ENCODE data around the gene ZBTB38. TPM values are rescaled to one million over a fixed set of nuclear protein-coding genes. Genes with fewer than 3 reads are reported as not detected.

ZBTB38 gene
- total RNA-seq, 1 experiment from 2014 or later: 75.7 TPM

GRCh38 chr3:141333836-141334626 lies 34.3 kb upstream of the ZBTB38 start:
- no peak overlapping the region for H3K4me3 ChIP-seq
- peaks cover 57% of the 10 kb centered on the region for H3K4me1 ChIP-seq (replicated peaks)
- no peaks in the 10 kb centered on the region for H3K9me3 ChIP-seq (replicated peaks)
- H3K27ac ChIP-seq: no peak overlapping the region
- no peaks in the 10 kb centered on the region for H3K36me3 ChIP-seq
- no peaks in the 10 kb centered on the region for H3K27me3 ChIP-seq (replicated peaks)
- no peak for DNase-seq (ENCODE audit: low read depth in 1 of 2, low spot score in 2 of 2)

GRCh38 chr3:141334627-141335250 lies 33.6 kb upstream of the ZBTB38 start:
- DNase-seq (ENCODE audit: low read depth in 1 of 2, low spot score in 2 of 2): no peak
- peaks cover 57% of the 10 kb centered on the region for H3K4me1 ChIP-seq (replicated peaks)
- H3K4me3 ChIP-seq: no peak overlapping the region
- H3K27me3 ChIP-seq (replicated peaks): no peaks in the 10 kb centered on the region
- H3K27ac ChIP-seq: no peak overlapping the region
- H3K36me3 ChIP-seq: no peaks in the 10 kb centered on the region
- H3K9me3 ChIP-seq (replicated peaks): no peaks in the 10 kb centered on the region

GRCh38 chr3:141335531-141336061 lies 32.7 kb upstream of the ZBTB38 start:
- Histone ChIP-seq H3K4me3 (no peak overlapping the region), H3K27ac (no peak overlapping the region), H3K4me1 (replicated peaks) (peaks cover 57% of the 10 kb centered on the region), H3K27me3 (replicated peaks) (no peaks in the 10 kb centered on the region), H3K9me3 (replicated peaks) (no peaks in the 10 kb centered on the region), H3K36me3 (no peaks in the 10 kb centered on the region)
- DNase-seq (ENCODE audit: low read depth in 1 of 2, low spot score in 2 of 2): peak in 1 of 2 experiments; percentile 41

GRCh38 chr3:141336672-141337522 lies 31.4 kb upstream of the ZBTB38 start:
- H3K36me3 ChIP-seq: no peaks in the 10 kb centered on the region
- peak; percentile 68 to 76 for DNase-seq (ENCODE audit: low read depth in 1 of 2, low spot score in 2 of 2)
- H3K9me3 ChIP-seq (replicated peaks): no peaks in the 10 kb centered on the region
- H3K4me3 ChIP-seq: no peak overlapping the region
- peak overlapping the region; percentile 49 for H3K27ac ChIP-seq
- no peaks in the 10 kb centered on the region for H3K27me3 ChIP-seq (replicated peaks)
- peaks cover 56% of the 10 kb centered on the region for H3K4me1 ChIP-seq (replicated peaks)

DNA sequence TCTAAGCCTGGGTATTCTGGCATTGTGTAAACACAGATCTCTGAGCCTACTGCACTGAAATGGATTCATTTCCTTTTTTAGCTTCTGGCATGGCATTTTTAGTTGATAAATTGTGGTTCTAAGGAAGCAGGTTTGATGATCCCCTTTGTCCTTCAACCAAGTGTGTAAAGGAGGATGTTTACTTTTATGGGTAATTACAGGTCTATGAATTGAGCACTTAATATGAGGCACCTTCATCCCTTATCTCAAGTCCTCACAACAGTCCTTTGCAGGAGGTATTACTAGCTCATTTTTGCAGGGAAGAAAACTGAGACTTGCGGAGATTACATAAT lies 30.8 kb upstream of the ZBTB38 start:
- Histone ChIP-seq H3K27me3 (replicated peaks) (no peaks in the 10 kb centered on the region), H3K36me3 (no peaks in the 10 kb centered on the region), H3K4me1 (replicated peaks) (peaks cover 50% of the 10 kb centered on the region), H3K9me3 (replicated peaks) (no peaks in the 10 kb centered on the region), H3K4me3 (no peak overlapping the region), H3K27ac (peak overlapping the region; percentile 3; the same call in 1 of the 2 replicates)
- no peak for DNase-seq (ENCODE audit: low read depth in 1 of 2, low spot score in 2 of 2)

DNA sequence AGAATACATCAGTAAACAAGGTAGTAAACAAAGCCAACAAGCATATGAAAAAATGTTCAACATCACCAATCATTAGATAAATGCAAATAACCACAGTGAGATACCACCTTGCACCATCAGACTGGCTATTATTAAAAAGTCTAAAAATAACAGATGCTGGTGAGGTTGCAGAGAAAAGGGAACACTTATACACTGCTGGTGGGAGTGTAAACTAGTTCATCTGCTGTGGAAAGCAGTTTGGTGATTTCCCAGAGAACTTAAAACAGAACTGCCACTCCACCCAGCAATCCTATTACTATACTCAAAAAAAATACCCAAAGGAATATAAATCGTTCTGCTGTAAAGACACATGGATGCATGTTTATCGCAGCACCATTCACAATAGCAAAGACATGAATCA lies 30.3 kb upstream of the ZBTB38 start:
- no peak for DNase-seq (ENCODE audit: low read depth in 1 of 2, low spot score in 2 of 2)
- H3K9me3 ChIP-seq (replicated peaks): no peaks in the 10 kb centered on the region
- no peaks in the 10 kb centered on the region for H3K36me3 ChIP-seq
- peaks cover 50% of the 10 kb centered on the region for H3K4me1 ChIP-seq (replicated peaks)
- H3K27me3 ChIP-seq (replicated peaks): no peaks in the 10 kb centered on the region
- H3K27ac ChIP-seq: no peak overlapping the region
- no peak overlapping the region for H3K4me3 ChIP-seq

DNA sequence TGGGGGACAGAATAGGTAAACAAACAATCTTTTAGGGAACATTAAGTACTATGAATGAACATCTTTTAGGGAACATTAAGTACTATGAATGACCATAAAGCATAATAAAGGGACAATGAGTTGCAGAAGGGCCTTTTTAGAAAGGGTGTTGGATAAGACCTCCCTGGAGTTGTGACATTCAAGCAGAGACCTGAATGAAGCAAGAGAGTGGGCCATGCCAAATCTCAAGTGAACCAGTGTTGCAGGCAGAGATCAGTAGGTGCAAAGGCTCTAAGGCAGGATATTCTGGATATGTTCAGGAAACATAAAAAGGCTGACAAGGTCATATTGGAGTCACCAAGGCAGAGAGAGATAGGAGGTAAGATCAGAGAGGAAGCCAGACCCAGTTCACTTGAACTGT lies 29.4 kb upstream of the ZBTB38 start:
- peaks cover 46% of the 10 kb centered on the region for H3K4me1 ChIP-seq (replicated peaks)
- no peak overlapping the region for H3K4me3 ChIP-seq
- no peaks in the 10 kb centered on the region for H3K27me3 ChIP-seq (replicated peaks)
- no peak overlapping the region for H3K27ac ChIP-seq
- DNase-seq (ENCODE audit: low read depth in 1 of 2, low spot score in 2 of 2): no peak
- H3K9me3 ChIP-seq (replicated peaks): no peaks in the 10 kb centered on the region
- H3K36me3 ChIP-seq: no peaks in the 10 kb centered on the region

GRCh38 chr3:141341536-141341935 lies 26.8 kb upstream of the ZBTB38 start:
- no peaks in the 10 kb centered on the region for H3K27me3 ChIP-seq (replicated peaks)
- no peak for DNase-seq (ENCODE audit: low read depth in 1 of 2, low spot score in 2 of 2)
- H3K27ac ChIP-seq: no peak overlapping the region
- H3K36me3 ChIP-seq: no peaks in the 10 kb centered on the region
- peaks cover 27% of the 10 kb centered on the region for H3K4me1 ChIP-seq (replicated peaks)
- H3K9me3 ChIP-seq (replicated peaks): no peaks in the 10 kb centered on the region
- no peak overlapping the region for H3K4me3 ChIP-seq

DNA sequence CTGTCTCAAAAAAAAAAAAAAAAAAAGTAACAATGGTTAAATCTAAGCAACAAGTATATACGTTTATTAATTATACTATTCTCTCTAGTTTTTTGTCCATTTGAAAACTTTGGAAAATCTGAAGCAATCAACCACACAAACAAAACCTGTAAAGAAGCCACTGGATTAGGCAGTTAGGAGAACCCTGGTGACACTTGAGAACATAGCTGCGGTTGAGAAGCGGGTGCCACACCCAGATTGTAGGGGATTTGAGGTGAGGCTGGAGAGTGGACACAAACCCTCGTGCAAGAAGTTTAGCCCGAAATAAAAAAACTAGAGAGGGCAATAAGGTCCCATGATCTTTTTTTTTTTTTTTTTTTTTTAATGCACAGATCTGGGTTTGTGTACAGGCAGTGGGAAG lies 25.9 kb upstream of the ZBTB38 start:
- peaks cover 19% of the 10 kb centered on the region for H3K4me1 ChIP-seq (replicated peaks)
- no peaks in the 10 kb centered on the region for H3K27me3 ChIP-seq (replicated peaks)
- no peak for DNase-seq (ENCODE audit: low read depth in 1 of 2, low spot score in 2 of 2)
- no peak overlapping the region for H3K27ac ChIP-seq
- H3K9me3 ChIP-seq (replicated peaks): no peaks in the 10 kb centered on the region
- H3K36me3 ChIP-seq: no peaks in the 10 kb centered on the region
- H3K4me3 ChIP-seq: no peak overlapping the region

GRCh38 chr3:141343077-141343476 lies 25.2 kb upstream of the ZBTB38 start:
- no peak overlapping the region for H3K27ac ChIP-seq
- no peak for DNase-seq (ENCODE audit: low read depth in 1 of 2, low spot score in 2 of 2)

DNA sequence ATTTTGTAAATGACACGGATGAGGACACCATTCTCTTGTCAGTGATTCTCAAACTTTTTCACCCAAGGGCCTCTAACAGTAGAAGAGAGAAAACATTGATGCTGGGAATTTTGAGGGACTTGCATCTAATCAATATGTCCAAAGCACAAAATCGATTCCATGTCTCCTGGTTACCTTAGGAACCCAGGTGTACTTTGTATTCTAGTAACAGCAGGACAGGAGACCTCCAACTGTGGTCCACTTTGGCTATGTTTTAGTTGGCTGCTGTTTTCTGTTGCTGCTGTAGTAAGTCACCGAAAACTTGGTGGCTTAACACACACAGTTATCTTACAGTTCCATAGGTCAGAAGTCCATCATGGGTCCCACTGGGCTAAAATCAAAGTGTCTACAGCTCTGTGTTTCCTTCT lies 24.4 kb upstream of the ZBTB38 start:
- Histone ChIP-seq H3K27me3 (replicated peaks) (no peaks in the 10 kb centered on the region), H3K4me3 (no peak overlapping the region), H3K9me3 (replicated peaks) (no peaks in the 10 kb centered on the region), H3K36me3 (no peaks in the 10 kb centered on the region), H3K27ac (no peak overlapping the region), H3K4me1 (replicated peaks) (peaks cover 9% of the 10 kb centered on the region)
- DNase-seq (ENCODE audit: low read depth in 1 of 2, low spot score in 2 of 2): no peak

More at GRCh38 chr3:141343077-141343476, 25.2 kb upstream of the ZBTB38 start:
- peaks cover 12% of the 10 kb centered on the region for H3K4me1 ChIP-seq (replicated peaks)
- H3K9me3 ChIP-seq (replicated peaks): no peaks in the 10 kb centered on the region
- no peaks in the 10 kb centered on the region for H3K27me3 ChIP-seq (replicated peaks)
- no peaks in the 10 kb centered on the region for H3K36me3 ChIP-seq
- H3K4me3 ChIP-seq: no peak overlapping the region

- DNase-seq (ENCODE audit: low read depth in 1 of 2, low spot score in 2 of 2): no peak
- no peak overlapping the region for H3K27ac ChIP-seq
- H3K4me1 ChIP-seq (replicated peaks): peaks cover 9% of the 10 kb centered on the region
- no peaks in the 10 kb centered on the region for H3K9me3 ChIP-seq (replicated peaks)
- H3K4me3 ChIP-seq: no peak overlapping the region
- H3K27me3 ChIP-seq (replicated peaks): no peaks in the 10 kb centered on the region
- no peaks in the 10 kb centered on the region for H3K36me3 ChIP-seq
These were observed 22.8 kb upstream of the ZBTB38 start for GRCh38 chr3:141345528-141345927.

DNA sequence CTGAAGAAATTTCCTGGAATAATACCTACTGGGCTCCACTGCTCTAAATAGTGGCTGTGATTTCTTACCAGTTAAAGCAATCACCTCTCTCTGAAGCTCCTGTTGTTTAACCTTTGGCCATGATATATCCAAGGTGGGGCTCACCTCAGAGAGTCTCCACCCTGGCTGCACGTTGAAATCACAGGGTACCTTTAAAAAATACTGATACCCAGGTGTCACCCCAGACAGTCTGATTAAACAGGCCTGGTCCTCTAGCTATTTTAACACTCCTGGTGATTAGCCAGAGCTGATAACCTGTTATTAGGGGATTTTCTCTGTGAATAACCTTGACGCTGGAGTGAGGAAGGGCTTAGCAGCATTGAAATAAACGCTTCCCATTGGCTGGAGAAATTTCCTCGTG lies 22.3 kb upstream of the ZBTB38 start:
- H3K9me3 ChIP-seq (replicated peaks): no peaks in the 10 kb centered on the region
- no peaks in the 10 kb centered on the region for H3K36me3 ChIP-seq
- DNase-seq (ENCODE audit: low read depth in 1 of 2, low spot score in 2 of 2): no peak
- H3K4me1 ChIP-seq (replicated peaks): peaks cover 7% of the 10 kb centered on the region
- H3K27me3 ChIP-seq (replicated peaks): no peaks in the 10 kb centered on the region
- no peak overlapping the region for H3K27ac ChIP-seq
- no peak overlapping the region for H3K4me3 ChIP-seq

GRCh38 chr3:141346418-141346817 lies 21.9 kb upstream of the ZBTB38 start:
- Histone ChIP-seq H3K27ac (no peak overlapping the region), H3K9me3 (replicated peaks) (no peaks in the 10 kb centered on the region), H3K4me1 (replicated peaks) (peaks cover 2% of the 10 kb centered on the region), H3K27me3 (replicated peaks) (no peaks in the 10 kb centered on the region), H3K36me3 (no peaks in the 10 kb centered on the region), H3K4me3 (no peak overlapping the region)
- DNase-seq (ENCODE audit: low read depth in 1 of 2, low spot score in 2 of 2): no peak

Measured in SJSA1 (cell line).